Measurements from ENCODE around the gene BPIFB3.

GRCh38 chr20:33010674-33011449, 42.8 kb upstream of the BPIFB3 start:
- TF ChIP-seq CTCF (IDR thresholded peaks at IDR 0.05 in 4 of 5, conservative IDR thresholded peaks at IDR 0.05 in 1 of 5) = no peak
- TF ChIP-seq POLR2A (IDR thresholded peaks at IDR 0.05) = no peak

Measured in gastrocnemius medialis (tissue), 4 donors.